ENCODE measurements around the gene SLCO2B1.

- TF ChIP-seq CTCF (IDR thresholded peaks at IDR 0.05; ENCODE audit: insufficient read depth, low read length) (no peak), POLR2AphosphoS5 (IDR thresholded peaks at IDR 0.05; ENCODE audit: low read depth) (no peak)
Observed at GRCh38 chr11:75244052-75244814, 93.3 kb downstream of the SLCO2B1 start.

Data from HL-60 (cell line).